Measurements from ENCODE around the gene LRRFIP1. TPM values are rescaled to one million over a fixed set of nuclear protein-coding genes. Genes with fewer than 3 reads are reported as not detected.

Gene LRRFIP1
- total RNA-seq, 3 donors from 2014 or later (not counting 1 experiment from before 2014, with no cell fraction given): 163 to 207 (median 188) TPM

DNA sequence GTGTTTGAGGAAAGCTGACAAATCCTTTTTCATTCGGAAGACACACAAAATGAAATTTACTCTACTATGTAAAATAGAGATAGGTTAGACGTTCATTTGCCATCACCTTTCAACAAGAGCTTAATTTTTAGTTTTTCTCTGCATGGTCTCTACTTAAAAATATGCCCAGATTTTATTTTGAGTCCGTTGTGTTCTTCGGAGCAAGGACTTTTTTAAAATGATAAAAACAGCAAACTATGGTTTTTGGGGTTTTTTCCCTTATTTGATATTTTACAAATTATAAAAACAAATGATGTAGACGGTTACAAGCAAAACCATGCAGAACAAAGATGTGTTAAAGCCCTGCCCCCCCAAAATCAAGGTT, 117.8 kb downstream of the LRRFIP1 start:
- Mint-ChIP-seq H3K4me1 (peaks cover 30 to 40% of the 10 kb centered on the region in 2 donors), H3K9me3 (no peaks in the 10 kb centered on the region), H3K27ac (peak overlapping the region; percentile 76 to 86), H3K27me3 (ENCODE audit: low read depth in 2 of 2) (no peaks in the 10 kb centered on the region), H3K36me3 (peaks cover 16% of the 10 kb centered on the region), H3K4me3 (no peak overlapping the region)
- H3K36me3 ChIP-seq (ENCODE audit: control insufficient read depth, insufficient read depth, low read length): peaks cover 32% of the 10 kb centered on the region
- intact Hi-C loops (cut with micrococcal nuclease): loop anchor here (1.0 to 2.0 kb wide), 3 partner anchors 72 to 232 kb away; no protein-coding TSS in a partner anchor
- peak; percentile 52 for TF ChIP-seq CTCF (IDR thresholded peaks at IDR 0.05)
- no peak overlapping the region for H3K4me3 ChIP-seq (ENCODE audit: low read length)
- peaks cover 13% of the 10 kb centered on the region for H3K4me1 ChIP-seq (ENCODE audit: control insufficient read depth, insufficient read depth, low read length)
- ATAC-seq (no peak), DNase-seq (no peak)
- no peaks in the 10 kb centered on the region for H3K27me3 ChIP-seq (ENCODE audit: control insufficient read depth, insufficient read depth, low read length)
- H3K9me3 ChIP-seq (ENCODE audit: control insufficient read depth, insufficient read depth, low read length): no peaks in the 10 kb centered on the region
- WGBS (ENCODE audit: insufficient coverage): 100% methylated on average over 3 of the region's 5 CpGs
- no peak overlapping the region for H3K27ac ChIP-seq (ENCODE audit: low read length)

- Histone ChIP-seq H3K9me3 (ENCODE audit: control insufficient read depth, insufficient read depth, low read length) (no peaks in the 10 kb centered on the region), H3K27ac (ENCODE audit: low read length) (no peak overlapping the region), H3K4me3 (ENCODE audit: low read length) (no peak overlapping the region), H3K27me3 (ENCODE audit: control insufficient read depth, insufficient read depth, low read length) (no peaks in the 10 kb centered on the region), H3K36me3 (ENCODE audit: control insufficient read depth, insufficient read depth, low read length) (peaks cover 42% of the 10 kb centered on the region), H3K4me1 (ENCODE audit: control insufficient read depth, insufficient read depth, low read length) (peaks cover 8% of the 10 kb centered on the region)
- Mint-ChIP-seq H3K4me3 (no peak overlapping the region), H3K9me3 (no peaks in the 10 kb centered on the region), H3K4me1 (peaks cover 28 to 31% of the 10 kb centered on the region in 2 donors), H3K36me3 (peaks cover 22% of the 10 kb centered on the region), H3K27me3 (ENCODE audit: low read depth in 2 of 2) (no peaks in the 10 kb centered on the region), H3K27ac (peak overlapping the region in 1 of 2 donors; percentile 38)
- DNase-seq (no peak), ATAC-seq (no peak)
- intact Hi-C loops (cut with micrococcal nuclease): no loop called here
- 95% methylated on average over 15 of the region's 15 CpGs for WGBS (ENCODE audit: insufficient coverage)
- no peak for TF ChIP-seq CTCF (IDR thresholded peaks at IDR 0.05)
These were observed 119.1 kb downstream of the LRRFIP1 start for GRCh38 chr2:237746302-237747080.

DNA sequence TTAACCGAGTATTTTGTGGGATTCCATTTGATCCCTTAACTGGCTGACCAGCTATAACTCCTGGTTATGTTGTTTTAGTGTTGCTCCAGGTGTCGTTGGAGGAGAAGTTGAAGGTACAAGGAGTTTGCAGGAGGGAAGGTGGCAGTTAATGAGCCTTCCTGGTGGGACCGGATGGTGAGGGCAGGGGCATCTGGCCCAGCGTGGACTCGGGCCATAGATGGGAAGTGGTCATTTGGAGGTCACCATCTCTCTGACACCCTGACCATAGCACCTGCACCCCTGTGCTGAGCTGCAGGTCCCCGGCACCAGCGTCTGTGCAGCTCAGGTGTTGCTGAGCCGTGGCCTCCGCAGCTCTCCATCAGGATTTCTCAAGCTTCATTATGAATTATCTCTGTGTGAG, 119.8 kb downstream of the LRRFIP1 start:
- H3K4me3 ChIP-seq (ENCODE audit: low read length): no peak overlapping the region
- peaks cover 11% of the 10 kb centered on the region for H3K4me1 ChIP-seq (ENCODE audit: control insufficient read depth, insufficient read depth, low read length)
- Mint-ChIP-seq H3K27ac (peak overlapping the region in 1 of 2 donors; percentile 4), H3K4me3 (no peak overlapping the region), H3K36me3 (peaks cover 25% of the 10 kb centered on the region), H3K4me1 (peaks cover 28 to 31% of the 10 kb centered on the region in 2 donors), H3K9me3 (no peaks in the 10 kb centered on the region), H3K27me3 (ENCODE audit: low read depth in 2 of 2) (no peaks in the 10 kb centered on the region)
- H3K9me3 ChIP-seq (ENCODE audit: control insufficient read depth, insufficient read depth, low read length): no peaks in the 10 kb centered on the region
- 96% methylated on average over 9 of the region's 9 CpGs for WGBS (ENCODE audit: insufficient coverage)
- no peak for DNase-seq
- intact Hi-C loops (cut with micrococcal nuclease): no loop called here
- TF ChIP-seq CTCF (IDR thresholded peaks at IDR 0.05): no peak
- H3K27ac ChIP-seq (ENCODE audit: low read length): no peak overlapping the region
- H3K36me3 ChIP-seq (ENCODE audit: control insufficient read depth, insufficient read depth, low read length): peaks cover 47% of the 10 kb centered on the region
- H3K27me3 ChIP-seq (ENCODE audit: control insufficient read depth, insufficient read depth, low read length): no peaks in the 10 kb centered on the region
- no peak for ATAC-seq
